WERI-Rb-1 (cell line): ENCODE measurements around the gene SLC41A3.
"Not testable (repeated sequence)": the region's sequence is repeated elsewhere in the genome, so short reads cannot be mapped to it uniquely, and the experiment has no call there.

Experiments
- DNase-seq: peaks from one replicate; pipeline ENCODE4 v3.0.0-alpha.2; 2020
- H3K27ac ChIP-seq: fragments of 250-450 bp; sonication (Bioruptor Pico); 2 replicates; pipeline ENCODE4 v1.5.1; 2020; ENCODE audit warnings: mild to moderate bottlenecking, moderate library complexity
- H3K27me3 ChIP-seq: fragments of 250-450 bp; sonication (Bioruptor Pico); 2 replicates; pipeline ENCODE4 v1.5.1; 2021; ENCODE audit warnings: mild to moderate bottlenecking, low read depth, moderate library complexity; ENCODE audit not compliant: insufficient read depth, severe bottlenecking
- H3K36me3 ChIP-seq: fragments of 250-450 bp; sonication (Bioruptor Pico); 2 replicates; pipeline ENCODE4 v1.5.1; 2020; ENCODE audit warnings: mild to moderate bottlenecking, moderate library complexity
- H3K4me3 ChIP-seq: 2 replicates; pipeline ENCODE4 v1.5.1; 2011; ENCODE audit warnings: low read depth, mild to moderate bottlenecking, control low read depth, low read length
- H3K9me3 ChIP-seq: fragments of 250-450 bp; sonication (Bioruptor Pico); 2 replicates; pipeline ENCODE4 v1.5.1; 2021; ENCODE audit warnings: mild to moderate bottlenecking, moderate library complexity; ENCODE audit not compliant: severe bottlenecking
- CTCF ChIP-seq: IDR thresholded peaks from 2 replicates; pipeline ENCODE4 v1.5.1; 2011; ENCODE audit warnings: low read depth, mild to moderate bottlenecking, control low read depth, inconsistent platforms, low read length

Gene SLC41A3

GRCh38 chr3:126067959-126068358, 16.0 kb downstream of the SLC41A3 start:
- H3K4me3 ChIP-seq = no peak overlapping the region
- no peaks in the 10 kb centered on the region for H3K27me3 ChIP-seq
- no peak for DNase-seq
- H3K36me3 ChIP-seq = no peaks in the 10 kb centered on the region; the same call in 1 of the 2 replicates
- no peaks in the 10 kb centered on the region for H3K9me3 ChIP-seq
- H3K27ac ChIP-seq = no peak overlapping the region
- TF ChIP-seq CTCF = no peak

- not testable (repeated sequence) for H3K36me3 ChIP-seq, H3K27ac ChIP-seq, H3K9me3 ChIP-seq, H3K4me3 ChIP-seq, DNase-seq, H3K27me3 ChIP-seq
Measured at GRCh38 chr3:126066676-126067075, 17.2 kb downstream of the SLC41A3 start.

- Histone ChIP-seq H3K4me3 (no peak overlapping the region), H3K27ac (no peak overlapping the region), H3K36me3 (no peaks in the 10 kb centered on the region; the same call in 1 of the 2 replicates), H3K27me3 (no peaks in the 10 kb centered on the region), H3K9me3 (no peaks in the 10 kb centered on the region)
- TF ChIP-seq CTCF = no peak
- DNase-seq = no peak
Measured at GRCh38 chr3:126065876-126066275, 18.0 kb downstream of the SLC41A3 start.

GRCh38 chr3:126064627-126065258, 19.2 kb downstream of the SLC41A3 start:
- no peaks in the 10 kb centered on the region for H3K27me3 ChIP-seq
- H3K4me3 ChIP-seq = no peak overlapping the region
- no peaks in the 10 kb centered on the region for H3K9me3 ChIP-seq
- H3K36me3 ChIP-seq = no peaks in the 10 kb centered on the region; the same call in 1 of the 2 replicates
- DNase-seq = no peak
- H3K27ac ChIP-seq = no peak overlapping the region
- TF ChIP-seq CTCF = no peak

- TF ChIP-seq CTCF = 0 out of 2 replicates have a peak, but pooled peaks have one; percentile 3
- Histone ChIP-seq H3K9me3 (no peaks in the 10 kb centered on the region), H3K4me3 (no peak overlapping the region), H3K36me3 (no peaks in the 10 kb centered on the region; the same call in 1 of the 2 replicates), H3K27ac (no peak overlapping the region), H3K27me3 (no peaks in the 10 kb centered on the region)
- DNase-seq = no peak
Measured at GRCh38 chr3:126063358-126063965, 20.5 kb downstream of the SLC41A3 start.

GRCh38 chr3:126061301-126062032, 22.5 kb downstream of the SLC41A3 start:
- Histone ChIP-seq H3K9me3 (no peaks in the 10 kb centered on the region), H3K27ac (no peak overlapping the region), H3K27me3 (no peaks in the 10 kb centered on the region), H3K4me3 (no peak overlapping the region), H3K36me3 (no peaks in the 10 kb centered on the region)
- no peak for TF ChIP-seq CTCF
- DNase-seq = no peak
